HepG2 (cell line): ENCODE data around the gene KCNQ2. TPM values are rescaled to one million over a fixed set of nuclear protein-coding genes. Genes with fewer than 3 reads are reported as not detected.

Source experiments
- CERS6 ChIP-seq: sonication (generic); formaldehyde crosslinking; IDR thresholded peaks from 2 replicates; pipeline ENCODE4 v1.5.0; 2020; ENCODE audit warnings: missing genetic modification reagents
- FOSL1 ChIP-seq: sonication (generic); formaldehyde crosslinking; IDR thresholded peaks from 2 replicates; pipeline ENCODE4 v1.9.0; 2021; ENCODE audit warnings: missing genetic modification reagents, borderline replicate concordance
- JUNB ChIP-seq: sonication (generic); formaldehyde crosslinking; IDR thresholded peaks from 2 replicates; pipeline ENCODE4 v1.8.0; 2022; ENCODE audit warnings: missing genetic modification reagents, mild to moderate bottlenecking, borderline replicate concordance
- KDM3A ChIP-seq: IDR thresholded peaks from 2 replicates; pipeline ENCODE4 v1.6.1; 2018; ENCODE audit warnings: low read depth, missing compliant biosample characterization
- MIER3 ChIP-seq: IDR thresholded peaks from 2 replicates; pipeline ENCODE4 v1.6.1; 2016; ENCODE audit warnings: missing compliant biosample characterization, borderline replicate concordance
- NFIC ChIP-seq: IDR thresholded peaks from 2 replicates; pipeline ENCODE4 v1.6.1; 2012; ENCODE audit warnings: mild to moderate bottlenecking, low read length, inconsistent platforms
- SMARCC2 ChIP-seq: fragments of 450-650 bp; IDR thresholded peaks from 2 replicates; pipeline ENCODE4 v1.6.1; 2017; ENCODE audit warnings: antibody characterized with exemption, mild to moderate bottlenecking
- ZBTB42 ChIP-seq: sonication (generic); formaldehyde crosslinking; IDR thresholded peaks from 2 replicates; pipeline ENCODE4 v1.5.0; 2020; ENCODE audit warnings: mild to moderate bottlenecking, missing genetic modification reagents
- ZNF12 ChIP-seq: sonication (generic); formaldehyde crosslinking; IDR thresholded peaks from 2 replicates; pipeline ENCODE4 v1.5.0; 2020; ENCODE audit warnings: missing genetic modification reagents
- ZNF160 ChIP-seq: sonication (generic); formaldehyde crosslinking; IDR thresholded peaks from 2 replicates; pipeline ENCODE4 v1.8.0; 2022; ENCODE audit warnings: mild to moderate bottlenecking, inconsistent platforms, missing genetic modification reagents
- ZNF280D ChIP-seq: sonication (generic); formaldehyde crosslinking; IDR thresholded peaks from 2 replicates; pipeline ENCODE4 v1.5.1; 2020; ENCODE audit warnings: mild to moderate bottlenecking, missing genetic modification reagents
- ZNF33B ChIP-seq: sonication (generic); formaldehyde crosslinking; IDR thresholded peaks from 2 replicates; pipeline ENCODE4 v1.5.1; 2020; ENCODE audit warnings: mild to moderate bottlenecking, missing genetic modification reagents
- ZNF460 ChIP-seq: sonication (generic); formaldehyde crosslinking; IDR thresholded peaks from 2 replicates; pipeline ENCODE4 v1.5.1; 2020; ENCODE audit warnings: missing genetic modification reagents, mild to moderate bottlenecking, borderline replicate concordance
- ZNF550 ChIP-seq: sonication (generic); formaldehyde crosslinking; IDR thresholded peaks from 2 replicates; pipeline ENCODE4 v1.4.0; 2020; ENCODE audit warnings: mild to moderate bottlenecking, missing genetic modification reagents, borderline replicate concordance
- ZNF83 ChIP-seq: sonication (generic); formaldehyde crosslinking; IDR thresholded peaks from 2 replicates; pipeline ENCODE4 v1.4.0; 2020; ENCODE audit warnings: missing genetic modification reagents, mild to moderate bottlenecking, borderline replicate concordance
- polyA plus RNA-seq, 8 experiments: library from polyadenylated mRNA; depleted of rRNA in 3 of 8; stranded (reverse) in 7 of 8; unstranded in 1 of 8; fragments of >200 nt; fragmentation: Illumina TruSeq in 4 of 8; extraction: Trizol in 4 of 8; gene quantifications; 2 replicates each; pipeline versions ENCODE4 v1.2.1 to v1.2.3, GENCODE V29; 2011 to 2016; ENCODE audit warnings: low read depth in 4 of 8, missing spikeins in 1 of 8, mixed read lengths in 1 of 8; ENCODE audit not compliant: insufficient read depth in 1 of 8
- total RNA-seq, 5 experiments: library from RNA; depleted of rRNA; stranded (reverse); fragments of >200 nt; fragmentation: Illumina TruSeq; extraction: Trizol; gene quantifications; 2 replicates each; pipeline ENCODE4 v1.2.3, GENCODE V29; 2016; ENCODE audit warnings: low read depth in 1 of 5
- TF ChIP-seq, protein P1 (sequence below): sonication (generic); formaldehyde crosslinking; IDR thresholded peaks from 2 replicates; pipeline ENCODE4 v1.4.0; 2020; ENCODE audit warnings: missing genetic modification reagents
- TF ChIP-seq, protein P2 (sequence below): sonication (generic); formaldehyde crosslinking; IDR thresholded peaks from 2 replicates; pipeline ENCODE4 v1.5.0; 2020; ENCODE audit warnings: missing genetic modification reagents
- TF ChIP-seq, protein P3 (sequence below): sonication (generic); formaldehyde crosslinking; IDR thresholded peaks from 2 replicates; pipeline ENCODE4 v1.4.0; 2020; ENCODE audit warnings: missing genetic modification reagents, borderline replicate concordance
- TF ChIP-seq, protein P4 (sequence below): sonication (generic); formaldehyde crosslinking; IDR thresholded peaks from 2 replicates; pipeline ENCODE4 v1.4.0; 2020; ENCODE audit warnings: missing genetic modification reagents

Gene KCNQ2
- total and polyA plus RNA-seq, 2 of the 13 experiments (the other 11 are each of a cell fraction or from before 2014, with no cell fraction given): not detected

DNA sequence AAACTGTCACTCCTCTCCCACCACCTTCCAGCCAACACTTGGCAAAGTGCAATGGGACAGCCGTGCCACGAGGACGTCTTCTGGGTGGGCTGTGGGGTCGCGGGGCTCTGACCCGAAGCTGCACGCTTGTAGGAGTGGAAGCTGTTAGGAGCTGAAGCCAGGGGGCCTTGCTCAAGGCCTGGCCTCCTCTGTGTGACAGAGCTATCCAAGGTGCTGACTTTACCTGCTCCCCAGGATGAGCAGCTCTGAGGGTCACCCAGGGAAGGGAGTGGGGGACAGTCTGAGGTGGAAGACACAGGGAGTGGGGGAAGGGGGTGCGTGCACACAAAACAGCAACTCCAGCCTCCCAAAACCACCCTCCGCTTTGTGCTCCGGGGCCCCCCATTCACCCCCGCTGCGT is 93.8 kb downstream of the KCNQ2 start (continued):
- no peak; the same call in 1 of the 2 replicates for TF ChIP-seq KDM3A
- no peak for TF ChIP-seq ZBTB42
- TF ChIP-seq, protein P1, sequence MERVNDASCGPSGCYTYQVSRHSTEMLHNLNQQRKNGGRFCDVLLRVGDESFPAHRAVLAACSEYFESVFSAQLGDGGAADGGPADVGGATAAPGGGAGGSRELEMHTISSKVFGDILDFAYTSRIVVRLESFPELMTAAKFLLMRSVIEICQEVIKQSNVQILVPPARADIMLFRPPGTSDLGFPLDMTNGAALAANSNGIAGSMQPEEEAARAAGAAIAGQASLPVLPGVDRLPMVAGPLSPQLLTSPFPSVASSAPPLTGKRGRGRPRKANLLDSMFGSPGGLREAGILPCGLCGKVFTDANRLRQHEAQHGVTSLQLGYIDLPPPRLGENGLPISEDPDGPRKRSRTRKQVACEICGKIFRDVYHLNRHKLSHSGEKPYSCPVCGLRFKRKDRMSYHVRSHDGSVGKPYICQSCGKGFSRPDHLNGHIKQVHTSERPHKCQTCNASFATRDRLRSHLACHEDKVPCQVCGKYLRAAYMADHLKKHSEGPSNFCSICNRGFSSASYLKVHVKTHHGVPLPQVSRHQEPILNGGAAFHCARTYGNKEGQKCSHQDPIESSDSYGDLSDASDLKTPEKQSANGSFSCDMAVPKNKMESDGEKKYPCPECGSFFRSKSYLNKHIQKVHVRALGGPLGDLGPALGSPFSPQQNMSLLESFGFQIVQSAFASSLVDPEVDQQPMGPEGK: peak; percentile 44; the same call in 1 of the 2 replicates
- TF ChIP-seq ZNF83 (CRISPR knock-in tag): no peak
- no peak for TF ChIP-seq MIER3
- no peak for TF ChIP-seq ZNF12 (CRISPR knock-in tag)
- no peak for TF ChIP-seq JUNB
- no peak for TF ChIP-seq SMARCC2
- TF ChIP-seq ZNF280D (CRISPR knock-in tag): no peak
- no peak for TF ChIP-seq FOSL1 (CRISPR knock-in tag)
- TF ChIP-seq ZNF160: no peak
- TF ChIP-seq, protein P2, sequence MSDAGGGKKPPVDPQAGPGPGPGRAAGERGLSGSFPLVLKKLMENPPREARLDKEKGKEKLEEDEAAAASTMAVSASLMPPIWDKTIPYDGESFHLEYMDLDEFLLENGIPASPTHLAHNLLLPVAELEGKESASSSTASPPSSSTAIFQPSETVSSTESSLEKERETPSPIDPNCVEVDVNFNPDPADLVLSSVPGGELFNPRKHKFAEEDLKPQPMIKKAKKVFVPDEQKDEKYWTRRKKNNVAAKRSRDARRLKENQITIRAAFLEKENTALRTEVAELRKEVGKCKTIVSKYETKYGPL: no peak
- TF ChIP-seq ZNF460 (CRISPR knock-in tag): no peak
- TF ChIP-seq, protein P3, sequence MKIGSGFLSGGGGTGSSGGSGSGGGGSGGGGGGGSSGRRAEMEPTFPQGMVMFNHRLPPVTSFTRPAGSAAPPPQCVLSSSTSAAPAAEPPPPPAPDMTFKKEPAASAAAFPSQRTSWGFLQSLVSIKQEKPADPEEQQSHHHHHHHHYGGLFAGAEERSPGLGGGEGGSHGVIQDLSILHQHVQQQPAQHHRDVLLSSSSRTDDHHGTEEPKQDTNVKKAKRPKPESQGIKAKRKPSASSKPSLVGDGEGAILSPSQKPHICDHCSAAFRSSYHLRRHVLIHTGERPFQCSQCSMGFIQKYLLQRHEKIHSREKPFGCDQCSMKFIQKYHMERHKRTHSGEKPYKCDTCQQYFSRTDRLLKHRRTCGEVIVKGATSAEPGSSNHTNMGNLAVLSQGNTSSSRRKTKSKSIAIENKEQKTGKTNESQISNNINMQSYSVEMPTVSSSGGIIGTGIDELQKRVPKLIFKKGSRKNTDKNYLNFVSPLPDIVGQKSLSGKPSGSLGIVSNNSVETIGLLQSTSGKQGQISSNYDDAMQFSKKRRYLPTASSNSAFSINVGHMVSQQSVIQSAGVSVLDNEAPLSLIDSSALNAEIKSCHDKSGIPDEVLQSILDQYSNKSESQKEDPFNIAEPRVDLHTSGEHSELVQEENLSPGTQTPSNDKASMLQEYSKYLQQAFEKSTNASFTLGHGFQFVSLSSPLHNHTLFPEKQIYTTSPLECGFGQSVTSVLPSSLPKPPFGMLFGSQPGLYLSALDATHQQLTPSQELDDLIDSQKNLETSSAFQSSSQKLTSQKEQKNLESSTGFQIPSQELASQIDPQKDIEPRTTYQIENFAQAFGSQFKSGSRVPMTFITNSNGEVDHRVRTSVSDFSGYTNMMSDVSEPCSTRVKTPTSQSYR (CRISPR knock-in tag): 0 out of 2 replicates have a peak, but pooled peaks have one; percentile 33
- no peak for TF ChIP-seq ZNF550 (CRISPR knock-in tag)
- TF ChIP-seq, protein P4, sequence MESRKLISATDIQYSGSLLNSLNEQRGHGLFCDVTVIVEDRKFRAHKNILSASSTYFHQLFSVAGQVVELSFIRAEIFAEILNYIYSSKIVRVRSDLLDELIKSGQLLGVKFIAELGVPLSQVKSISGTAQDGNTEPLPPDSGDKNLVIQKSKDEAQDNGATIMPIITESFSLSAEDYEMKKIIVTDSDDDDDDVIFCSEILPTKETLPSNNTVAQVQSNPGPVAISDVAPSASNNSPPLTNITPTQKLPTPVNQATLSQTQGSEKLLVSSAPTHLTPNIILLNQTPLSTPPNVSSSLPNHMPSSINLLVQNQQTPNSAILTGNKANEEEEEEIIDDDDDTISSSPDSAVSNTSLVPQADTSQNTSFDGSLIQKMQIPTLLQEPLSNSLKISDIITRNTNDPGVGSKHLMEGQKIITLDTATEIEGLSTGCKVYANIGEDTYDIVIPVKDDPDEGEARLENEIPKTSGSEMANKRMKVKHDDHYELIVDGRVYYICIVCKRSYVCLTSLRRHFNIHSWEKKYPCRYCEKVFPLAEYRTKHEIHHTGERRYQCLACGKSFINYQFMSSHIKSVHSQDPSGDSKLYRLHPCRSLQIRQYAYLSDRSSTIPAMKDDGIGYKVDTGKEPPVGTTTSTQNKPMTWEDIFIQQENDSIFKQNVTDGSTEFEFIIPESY (CRISPR knock-in tag): no peak
- no peak for TF ChIP-seq NFIC
- no peak for TF ChIP-seq CERS6 (CRISPR knock-in tag)
- no peak for TF ChIP-seq ZNF33B (CRISPR knock-in tag)
